Activated T-cell treated with anti-CD3 and anti-CD28 coated beads, Interleukin-2, amount 50 U/mL, for 1 hour (primary cell): Measurements from ENCODE around the gene ARRB1.
"Not testable (repeated sequence)": the region's sequence is repeated elsewhere in the genome, so short reads cannot be mapped to it uniquely, and the experiment has no call there.

Source experiments
- DNase-seq: peaks from one replicate; pipeline ENCODE4 v3.0.0-alpha.2; 2020

The ARRB1 gene

GRCh38 chr11:75342966-75343870 lies 8.2 kb downstream of the ARRB1 start:
- DNase-seq: no peak

- DNase-seq: no peak
Measured at GRCh38 chr11:75342231-75342918, 9.1 kb downstream of the ARRB1 start.

- DNase-seq: no peak
Measured at GRCh38 chr11:75341612-75342011, 9.8 kb downstream of the ARRB1 start.

- DNase-seq: no peak
Measured at GRCh38 chr11:75339685-75340409, 11.6 kb downstream of the ARRB1 start.

- no peak for DNase-seq
Measured at GRCh38 chr11:75338516-75339208, 12.8 kb downstream of the ARRB1 start.

- DNase-seq: no peak
Measured at GRCh38 chr11:75337195-75337654, 14.2 kb downstream of the ARRB1 start.

GRCh38 chr11:75334976-75335375 lies 16.5 kb downstream of the ARRB1 start:
- no peak for DNase-seq

- DNase-seq: no peak
Measured at GRCh38 chr11:75334402-75334891, 17.0 kb downstream of the ARRB1 start.

GRCh38 chr11:75333807-75334140 lies 17.7 kb downstream of the ARRB1 start:
- DNase-seq: no peak

GRCh38 chr11:75333022-75333806 lies 18.2 kb downstream of the ARRB1 start:
- DNase-seq: no peak

- not testable (repeated sequence) for DNase-seq
Measured at GRCh38 chr11:75331761-75332160, 19.7 kb downstream of the ARRB1 start.

GRCh38 chr11:75331304-75331703 lies 20.2 kb downstream of the ARRB1 start:
- DNase-seq: not testable (repeated sequence)

GRCh38 chr11:75330886-75331285 lies 20.6 kb downstream of the ARRB1 start:
- DNase-seq: not testable (repeated sequence)

- no peak for DNase-seq
Measured at GRCh38 chr11:75330291-75330690, 21.2 kb downstream of the ARRB1 start.

- DNase-seq: peak; percentile 53
Measured at GRCh38 chr11:75328426-75329277, 22.8 kb downstream of the ARRB1 start.

GRCh38 chr11:75326439-75326810 lies 25.0 kb downstream of the ARRB1 start:
- no peak for DNase-seq

GRCh38 chr11:75325713-75326438 lies 25.6 kb downstream of the ARRB1 start:
- DNase-seq: no peak

GRCh38 chr11:75324740-75325139 lies 26.7 kb downstream of the ARRB1 start:
- no peak for DNase-seq

- no peak for DNase-seq
Measured at GRCh38 chr11:75324189-75324588, 27.3 kb downstream of the ARRB1 start.

GRCh38 chr11:75323609-75324008 lies 27.9 kb downstream of the ARRB1 start:
- DNase-seq: no peak
